ENCODE results near the gene CMPK1.

- TF ChIP-seq POLR2A (IDR thresholded peaks at IDR 0.05) = no peak
- TF ChIP-seq, protein P1, sequence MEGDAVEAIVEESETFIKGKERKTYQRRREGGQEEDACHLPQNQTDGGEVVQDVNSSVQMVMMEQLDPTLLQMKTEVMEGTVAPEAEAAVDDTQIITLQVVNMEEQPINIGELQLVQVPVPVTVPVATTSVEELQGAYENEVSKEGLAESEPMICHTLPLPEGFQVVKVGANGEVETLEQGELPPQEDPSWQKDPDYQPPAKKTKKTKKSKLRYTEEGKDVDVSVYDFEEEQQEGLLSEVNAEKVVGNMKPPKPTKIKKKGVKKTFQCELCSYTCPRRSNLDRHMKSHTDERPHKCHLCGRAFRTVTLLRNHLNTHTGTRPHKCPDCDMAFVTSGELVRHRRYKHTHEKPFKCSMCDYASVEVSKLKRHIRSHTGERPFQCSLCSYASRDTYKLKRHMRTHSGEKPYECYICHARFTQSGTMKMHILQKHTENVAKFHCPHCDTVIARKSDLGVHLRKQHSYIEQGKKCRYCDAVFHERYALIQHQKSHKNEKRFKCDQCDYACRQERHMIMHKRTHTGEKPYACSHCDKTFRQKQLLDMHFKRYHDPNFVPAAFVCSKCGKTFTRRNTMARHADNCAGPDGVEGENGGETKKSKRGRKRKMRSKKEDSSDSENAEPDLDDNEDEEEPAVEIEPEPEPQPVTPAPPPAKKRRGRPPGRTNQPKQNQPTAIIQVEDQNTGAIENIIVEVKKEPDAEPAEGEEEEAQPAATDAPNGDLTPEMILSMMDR (IDR thresholded peaks at IDR 0.05) = no peak
Measured at GRCh38 chr1:47385020-47385419, 51.4 kb downstream of the CMPK1 start.
